ENCODE data around the gene NUMA1.

Gene NUMA1

DNA sequence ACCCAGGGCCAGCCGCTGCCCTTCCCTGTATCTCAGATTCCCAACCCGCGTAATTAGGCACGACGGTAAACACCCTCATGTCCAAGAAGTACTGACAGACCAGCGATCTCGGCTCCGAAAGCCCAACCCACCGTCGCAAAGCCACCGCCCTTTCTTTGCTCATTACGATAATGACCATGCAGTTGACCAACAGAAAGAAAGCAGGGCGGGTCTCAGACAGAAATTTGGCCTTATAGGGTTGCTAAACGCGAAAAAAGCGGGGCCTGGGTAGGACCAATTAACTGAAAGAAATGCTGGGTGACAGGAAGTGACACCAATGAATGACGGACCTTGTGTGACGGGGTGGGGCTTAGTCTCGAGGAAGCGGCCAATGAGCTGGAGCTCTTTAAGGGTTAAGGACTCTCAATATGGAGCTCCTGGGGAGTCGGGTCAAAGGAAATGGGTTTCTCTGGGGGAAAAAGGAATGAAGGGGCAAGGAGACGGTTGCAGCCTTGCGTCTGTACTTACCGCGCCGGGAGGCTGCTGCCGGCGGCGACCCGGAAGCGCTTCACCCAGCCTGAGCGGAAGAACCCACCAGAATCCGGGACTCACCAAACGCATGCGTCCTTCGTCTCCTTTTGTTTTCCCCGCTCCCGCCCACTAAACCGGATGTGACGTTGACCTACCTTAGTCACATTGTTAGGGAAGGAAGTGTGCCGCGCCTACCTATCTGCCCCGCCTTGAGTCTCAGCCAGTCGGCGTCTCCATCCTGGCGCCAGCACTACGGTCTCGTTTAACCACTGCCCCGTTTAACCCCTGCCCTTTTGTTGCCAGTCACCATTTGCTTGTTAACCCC is 32.0 kb upstream of the NUMA1 start, which contains the start of gene ANAPC15:
TSS of gene ANAPC15 (minus strand) at position 553 of the 835 bp plus-strand sequence. CDS start 1,419 bp downstream, outside the sequence.
- DNase-seq, result peak; percentile 97
- H3K27ac Mint-ChIP-seq, result peak within 1 kb of the TSS; percentile 100
- H3K4me3 Mint-ChIP-seq, result peak within 1 kb of the TSS; percentile 98
- no peaks in the 10 kb centered on the region for H3K27me3 Mint-ChIP-seq
- H3K36me3 Mint-ChIP-seq (ENCODE audit: low read depth), result peaks cover 42% of the 10 kb centered on the region
- no peaks in the 10 kb centered on the region for H3K9me3 Mint-ChIP-seq
- H3K4me1 Mint-ChIP-seq (ENCODE audit: low read depth), result peaks cover 21% of the 10 kb centered on the region

DNA sequence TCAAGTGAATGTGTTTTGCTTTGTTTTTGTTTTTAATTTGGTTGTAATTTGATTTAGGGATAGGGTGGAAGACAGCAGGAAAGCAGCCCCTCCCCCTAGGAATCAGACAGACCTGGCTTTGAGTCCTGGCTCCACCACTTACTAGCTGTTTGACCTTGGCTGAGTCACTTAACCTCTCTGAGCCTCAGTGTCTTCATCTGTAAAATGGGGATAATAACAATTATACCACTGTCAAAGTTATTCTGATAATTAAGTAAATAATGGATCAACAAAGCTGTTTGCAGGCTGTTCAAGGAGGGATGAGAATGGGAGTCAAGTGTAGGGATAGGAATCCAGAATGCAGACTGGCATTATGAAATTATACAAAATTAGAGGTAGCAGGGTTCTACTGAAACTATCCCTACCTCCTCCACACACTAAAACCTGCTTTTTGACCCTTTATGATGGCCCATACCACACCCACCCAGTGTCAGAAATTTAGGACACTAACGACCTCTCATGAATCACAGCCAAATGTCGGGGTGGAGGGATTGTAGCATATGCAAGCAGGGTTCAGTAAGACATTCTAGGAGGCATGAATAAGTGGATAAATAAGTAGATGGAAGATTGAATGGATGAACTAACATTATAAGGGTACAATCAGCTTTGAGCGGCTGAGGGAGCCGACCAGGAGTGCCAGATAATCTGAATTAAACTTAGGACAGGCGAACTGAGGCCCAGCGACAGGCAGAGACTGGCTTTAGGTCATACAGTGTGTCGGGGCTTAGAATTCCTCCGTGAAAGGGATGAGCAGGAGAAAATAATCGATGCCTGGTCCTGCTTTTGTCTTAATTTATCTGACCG is 31.2 kb upstream of the NUMA1 start:
- no peaks in the 10 kb centered on the region for H3K27me3 Mint-ChIP-seq

DNA sequence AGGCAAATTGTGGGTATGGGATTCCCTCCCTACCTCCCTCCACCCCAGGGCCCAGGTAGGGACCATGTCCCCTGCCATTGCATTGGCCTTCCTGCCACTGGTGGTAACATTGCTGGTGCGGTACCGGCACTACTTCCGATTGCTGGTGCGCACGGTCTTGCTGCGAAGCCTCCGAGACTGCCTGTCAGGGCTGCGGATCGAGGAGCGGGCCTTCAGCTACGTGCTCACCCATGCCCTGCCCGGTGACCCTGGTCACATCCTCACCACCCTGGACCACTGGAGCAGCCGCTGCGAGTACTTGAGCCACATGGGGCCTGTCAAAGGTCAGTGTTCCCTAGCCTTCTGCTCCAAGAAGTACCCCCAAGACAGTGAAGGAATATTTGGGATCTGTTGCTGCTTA is 25.5 kb upstream of the NUMA1 start, which contains the start of gene TOMT:
TSS of gene TOMT (plus strand) at position 37 of the 400 bp plus-strand sequence. CDS start at position 65, 28 bp downstream.
- Mint-ChIP-seq H3K9me3 (no peaks in the 10 kb centered on the region), H3K4me3 (no peak within 1 kb of the TSS), H3K4me1 (ENCODE audit: low read depth) (peaks cover 28% of the 10 kb centered on the region), H3K27me3 (no peaks in the 10 kb centered on the region), H3K36me3 (ENCODE audit: low read depth) (peaks cover 63% of the 10 kb centered on the region), H3K27ac (peak within 1 kb of the TSS; percentile 39)
- no peak for DNase-seq

More for the DNA sequence above, 31.2 kb upstream of the NUMA1 start:
- H3K9me3 Mint-ChIP-seq, result no peaks in the 10 kb centered on the region
- no peak for DNase-seq
- peak overlapping the region; percentile 100 for H3K27ac Mint-ChIP-seq
- H3K36me3 Mint-ChIP-seq (ENCODE audit: low read depth), result peaks cover 47% of the 10 kb centered on the region
- H3K4me1 Mint-ChIP-seq (ENCODE audit: low read depth), result peaks cover 21% of the 10 kb centered on the region
- H3K4me3 Mint-ChIP-seq, result peak overlapping the region; percentile 98

DNA sequence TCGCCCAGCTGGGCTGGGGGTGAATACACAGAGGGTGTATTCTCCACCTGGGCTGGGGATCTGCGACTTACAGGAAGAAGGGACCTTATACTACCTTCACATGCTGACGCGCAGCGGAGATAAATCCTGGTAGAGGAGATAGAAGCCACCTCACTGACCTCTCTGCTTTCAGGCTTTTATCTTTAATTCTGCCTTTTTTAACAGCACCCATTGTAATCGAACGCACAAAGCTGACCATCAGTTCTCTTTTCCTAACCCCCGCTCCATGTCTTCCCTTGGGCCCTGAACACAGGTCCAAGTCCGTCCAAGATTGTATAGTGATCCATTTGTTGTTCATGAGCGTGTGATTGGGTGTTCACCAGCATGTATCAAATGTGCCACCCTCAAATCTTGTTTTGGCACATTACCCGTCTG is 23.4 kb upstream of the NUMA1 start:
- peak overlapping the region; percentile 96 for H3K27ac Mint-ChIP-seq
- no peaks in the 10 kb centered on the region for H3K27me3 Mint-ChIP-seq
- H3K4me3 Mint-ChIP-seq, result peak overlapping the region; percentile 95
- DNase-seq, result no peak
- no peaks in the 10 kb centered on the region for H3K9me3 Mint-ChIP-seq
- H3K4me1 Mint-ChIP-seq (ENCODE audit: low read depth), result peaks cover 37% of the 10 kb centered on the region
- H3K36me3 Mint-ChIP-seq (ENCODE audit: low read depth), result peaks cover 65% of the 10 kb centered on the region

DNA sequence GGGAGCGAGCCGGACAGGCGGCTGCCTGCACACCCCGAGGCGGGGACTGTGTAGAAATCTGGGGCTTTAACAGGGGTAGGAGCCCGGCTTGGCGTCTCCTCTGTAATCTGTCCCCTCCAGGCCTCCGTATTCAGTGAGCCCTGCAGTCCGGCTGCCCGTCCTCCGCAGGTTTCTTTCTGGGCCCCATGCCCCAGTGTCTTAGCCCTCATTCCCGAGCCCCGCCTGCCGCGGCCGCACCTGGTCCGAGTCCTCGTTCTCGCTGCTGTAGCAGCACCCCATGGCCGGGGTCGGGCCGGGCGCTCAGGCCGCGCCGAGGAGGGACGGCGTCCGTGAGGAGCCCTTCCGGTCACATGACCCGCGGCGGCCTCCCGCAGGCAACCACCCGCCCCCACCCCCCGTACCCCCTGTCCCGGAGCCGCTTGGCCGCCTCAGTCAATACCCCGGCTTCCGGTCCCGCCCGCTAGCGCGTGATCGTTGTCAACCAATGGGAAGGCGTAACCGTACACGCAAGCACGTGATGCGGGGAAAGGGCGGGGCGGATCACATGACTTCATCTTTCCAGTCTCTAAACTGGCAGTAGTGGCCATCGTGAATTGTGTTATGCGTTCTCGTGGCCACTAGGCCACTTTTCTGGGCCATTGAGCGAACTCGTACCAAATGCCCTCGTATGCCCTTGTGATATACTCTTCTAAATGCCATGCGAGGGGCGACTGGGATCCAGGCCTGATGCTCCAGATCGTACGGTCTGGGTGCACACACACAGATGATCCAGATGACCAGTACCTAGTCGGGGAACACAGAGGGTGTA is 22.8 kb upstream of the NUMA1 start, which contains the start of gene LAMTOR1:
TSS of gene LAMTOR1 (minus strand) at position 352 of the 808 bp plus-strand sequence. CDS start at position 279, 73 bp downstream.
- peak within 1 kb of the TSS; percentile 96 for H3K27ac Mint-ChIP-seq
- peaks cover 66% of the 10 kb centered on the region for H3K36me3 Mint-ChIP-seq (ENCODE audit: low read depth)
- H3K27me3 Mint-ChIP-seq, result no peaks in the 10 kb centered on the region
- H3K4me1 Mint-ChIP-seq (ENCODE audit: low read depth), result peaks cover 37% of the 10 kb centered on the region
- H3K4me3 Mint-ChIP-seq, result peak within 1 kb of the TSS; percentile 95
- H3K9me3 Mint-ChIP-seq, result no peaks in the 10 kb centered on the region
- DNase-seq, result peak; percentile 98

DNA sequence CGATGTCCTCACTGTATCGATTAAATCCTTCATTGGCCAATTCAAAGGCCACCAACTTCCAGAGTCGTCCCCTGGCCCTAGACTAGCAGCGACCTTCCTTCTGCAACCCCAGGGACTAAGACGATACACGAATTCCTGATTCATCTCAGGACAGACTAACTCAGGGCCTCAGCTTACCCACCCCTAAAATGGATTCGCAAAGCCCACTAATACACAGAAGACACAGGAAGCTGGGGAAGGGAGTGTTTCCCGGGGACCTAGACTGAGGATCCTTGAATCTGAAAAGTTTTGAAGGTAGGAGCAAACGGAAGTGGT is 22.2 kb upstream of the NUMA1 start:
- Mint-ChIP-seq H3K27ac (peak overlapping the region; percentile 96), H3K36me3 (ENCODE audit: low read depth) (peaks cover 66% of the 10 kb centered on the region), H3K4me1 (ENCODE audit: low read depth) (peaks cover 37% of the 10 kb centered on the region), H3K27me3 (no peaks in the 10 kb centered on the region), H3K4me3 (peak overlapping the region; percentile 95), H3K9me3 (no peaks in the 10 kb centered on the region)
- DNase-seq, result no peak

DNA sequence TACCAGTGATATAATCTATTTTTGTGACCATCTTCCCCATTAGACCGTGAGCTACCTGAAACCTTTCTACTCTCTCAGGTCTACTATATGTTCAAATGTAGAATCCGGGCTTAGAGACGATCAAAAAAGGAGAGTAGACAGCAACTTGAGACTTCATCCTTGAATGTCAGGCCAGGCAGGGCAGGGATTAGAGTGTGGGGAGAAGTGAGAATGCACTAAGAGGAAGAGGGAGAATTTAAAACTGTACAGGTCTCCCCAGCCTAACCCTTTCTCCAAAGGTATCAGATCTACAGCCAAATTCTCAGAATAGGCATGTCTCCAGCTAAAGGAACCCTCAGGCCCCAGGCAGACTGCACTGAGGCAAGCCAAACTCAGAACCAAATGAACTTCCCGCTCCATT is 21.8 kb upstream of the NUMA1 start:
- Mint-ChIP-seq H3K36me3 (ENCODE audit: low read depth) (peaks cover 66% of the 10 kb centered on the region), H3K4me1 (ENCODE audit: low read depth) (peaks cover 37% of the 10 kb centered on the region), H3K27ac (peak overlapping the region; percentile 96), H3K4me3 (peak overlapping the region; percentile 95), H3K27me3 (no peaks in the 10 kb centered on the region), H3K9me3 (no peaks in the 10 kb centered on the region)
- no peak for DNase-seq

DNA sequence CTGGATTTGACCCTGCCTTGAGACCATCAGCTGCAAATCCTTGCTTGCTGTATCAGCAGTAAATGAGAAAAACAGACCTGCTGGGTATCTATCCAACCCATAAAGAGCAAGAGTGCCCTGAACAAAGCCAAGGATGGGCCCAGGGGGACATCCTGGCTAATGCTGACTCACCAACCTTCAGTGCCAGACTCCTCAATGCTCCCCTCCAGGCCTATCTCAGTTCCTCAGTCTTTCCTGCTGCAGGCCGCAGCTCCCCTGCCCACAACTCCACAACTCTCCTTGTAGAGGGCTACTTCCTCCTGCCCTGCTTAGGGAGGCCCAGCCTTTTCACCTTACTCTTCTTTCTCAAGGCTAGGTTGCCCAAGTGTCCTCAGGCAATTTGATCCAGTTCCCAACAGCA is 20.1 kb upstream of the NUMA1 start:
- Mint-ChIP-seq H3K27me3 (no peaks in the 10 kb centered on the region), H3K36me3 (ENCODE audit: low read depth) (peaks cover 74% of the 10 kb centered on the region), H3K4me1 (ENCODE audit: low read depth) (peaks cover 37% of the 10 kb centered on the region), H3K27ac (peak overlapping the region; percentile 96), H3K4me3 (no peak overlapping the region), H3K9me3 (no peaks in the 10 kb centered on the region)
- DNase-seq, result no peak

DNA sequence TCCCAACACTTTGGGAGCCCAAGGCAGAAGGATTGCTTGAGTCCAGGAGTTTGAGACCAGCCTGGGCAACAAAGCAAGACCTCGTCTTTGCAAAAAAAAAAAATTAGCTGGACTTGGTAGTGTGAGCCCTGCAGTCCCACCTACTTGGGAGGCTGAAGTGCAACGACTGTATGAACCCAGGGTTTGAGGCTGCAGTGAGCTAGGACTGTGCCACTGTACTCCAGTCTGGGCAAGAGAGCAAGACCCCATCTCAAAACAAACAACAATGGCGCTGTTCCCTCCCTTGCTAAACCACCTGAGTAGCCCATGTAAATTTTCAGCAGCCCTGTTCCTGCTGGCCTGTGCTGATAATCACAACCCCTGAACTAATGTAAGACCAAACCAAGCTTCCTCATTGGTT is 19.7 kb upstream of the NUMA1 start:
- Mint-ChIP-seq H3K27me3 (no peaks in the 10 kb centered on the region), H3K27ac (peak overlapping the region; percentile 96), H3K9me3 (no peaks in the 10 kb centered on the region), H3K36me3 (ENCODE audit: low read depth) (peaks cover 78% of the 10 kb centered on the region), H3K4me1 (ENCODE audit: low read depth) (peaks cover 37% of the 10 kb centered on the region), H3K4me3 (no peak overlapping the region)
- DNase-seq, result no peak

DNA sequence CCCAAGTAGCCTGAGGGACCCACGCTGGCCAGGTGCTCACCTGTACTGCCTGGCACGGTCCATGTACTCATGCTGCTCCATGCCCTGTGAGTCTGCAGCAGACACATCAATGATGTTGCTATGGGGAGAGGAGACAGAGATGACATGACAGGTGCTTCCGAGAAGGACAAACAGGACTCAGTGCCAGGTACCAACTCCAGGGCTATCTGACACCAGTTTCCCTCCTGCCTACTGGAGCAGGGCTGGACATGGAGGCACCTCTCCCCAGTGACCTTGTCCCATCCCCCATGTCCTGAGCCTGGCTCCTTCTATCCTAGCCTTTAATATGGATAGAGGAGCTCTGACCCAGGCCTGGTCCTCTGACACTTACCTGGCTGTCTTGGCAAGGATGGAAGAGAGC is 18.4 kb upstream of the NUMA1 start:
- peaks cover 87% of the 10 kb centered on the region for H3K36me3 Mint-ChIP-seq (ENCODE audit: low read depth)
- no peak overlapping the region for H3K4me3 Mint-ChIP-seq
- no peaks in the 10 kb centered on the region for H3K27me3 Mint-ChIP-seq
- DNase-seq, result no peak
- peak overlapping the region; percentile 34 for H3K27ac Mint-ChIP-seq
- no peaks in the 10 kb centered on the region for H3K9me3 Mint-ChIP-seq
- H3K4me1 Mint-ChIP-seq (ENCODE audit: low read depth), result peaks cover 31% of the 10 kb centered on the region

DNA sequence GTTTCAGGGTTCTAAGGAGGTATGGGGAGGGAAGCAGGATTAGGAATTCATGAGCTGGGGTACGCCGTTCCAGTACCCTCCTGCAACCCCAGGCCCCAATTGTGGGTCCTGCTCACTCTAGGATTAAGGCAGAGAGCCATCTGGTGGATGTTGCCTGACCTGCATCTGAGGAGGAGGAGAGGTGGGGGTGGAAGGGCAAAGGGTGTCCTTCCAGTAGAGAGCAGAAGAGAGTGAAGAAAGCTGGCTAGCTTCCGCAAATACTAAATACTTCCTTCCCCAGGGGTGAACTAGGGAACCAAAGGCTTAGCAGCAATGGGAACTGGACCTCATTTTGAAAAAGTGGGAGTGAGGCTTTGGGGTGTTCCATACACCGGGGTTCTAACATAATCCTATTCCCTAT is 10.9 kb upstream of the NUMA1 start:
- DNase-seq, result peak; percentile 73
- H3K4me3 Mint-ChIP-seq, result no peak overlapping the region
- peak overlapping the region; percentile 53 for H3K27ac Mint-ChIP-seq
- peaks cover 44% of the 10 kb centered on the region for H3K36me3 Mint-ChIP-seq (ENCODE audit: low read depth)
- peaks cover 16% of the 10 kb centered on the region for H3K4me1 Mint-ChIP-seq (ENCODE audit: low read depth)
- no peaks in the 10 kb centered on the region for H3K27me3 Mint-ChIP-seq
- H3K9me3 Mint-ChIP-seq, result no peaks in the 10 kb centered on the region

DNA sequence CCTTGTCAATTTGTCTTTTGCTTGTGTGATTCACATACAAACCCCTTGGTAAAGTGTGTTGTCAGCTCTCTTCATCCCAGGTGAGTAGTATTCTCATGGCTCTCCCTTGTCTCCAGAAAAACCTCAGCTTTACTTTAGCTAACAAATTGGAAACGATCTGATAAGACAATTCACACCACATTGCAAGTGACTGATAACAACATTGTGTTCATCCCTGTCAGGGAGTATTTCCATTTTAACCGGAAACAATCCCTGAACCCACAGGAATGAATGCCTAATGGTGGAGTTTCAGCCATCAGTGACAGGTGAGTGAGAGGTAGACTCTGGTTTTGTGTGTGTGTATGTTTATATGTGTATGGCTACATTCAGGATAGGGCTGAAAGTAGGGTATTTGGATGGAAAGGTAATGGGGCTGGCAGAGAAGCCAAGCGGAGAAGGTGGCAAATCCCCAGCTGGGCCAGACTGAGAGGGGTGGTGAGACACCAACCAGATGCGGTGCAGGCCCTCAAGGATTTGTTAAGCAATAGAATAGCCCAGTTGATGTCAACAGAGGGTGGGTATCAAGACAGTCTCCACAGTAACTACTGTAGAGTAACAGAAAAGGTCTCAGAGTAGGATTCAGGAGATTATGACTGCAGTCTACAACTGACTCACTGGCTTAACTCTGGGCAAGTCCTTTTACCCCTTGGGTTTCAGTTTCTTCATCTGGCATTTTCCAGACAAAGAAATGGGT is 7.9 kb upstream of the NUMA1 start:
- peaks cover 20% of the 10 kb centered on the region for H3K4me1 Mint-ChIP-seq (ENCODE audit: low read depth)
- no peak for DNase-seq
- peak overlapping the region; percentile 19 for H3K27ac Mint-ChIP-seq
- H3K27me3 Mint-ChIP-seq, result no peaks in the 10 kb centered on the region
- no peaks in the 10 kb centered on the region for H3K9me3 Mint-ChIP-seq
- peaks cover 24% of the 10 kb centered on the region for H3K36me3 Mint-ChIP-seq (ENCODE audit: low read depth)
- no peak overlapping the region for H3K4me3 Mint-ChIP-seq

DNA sequence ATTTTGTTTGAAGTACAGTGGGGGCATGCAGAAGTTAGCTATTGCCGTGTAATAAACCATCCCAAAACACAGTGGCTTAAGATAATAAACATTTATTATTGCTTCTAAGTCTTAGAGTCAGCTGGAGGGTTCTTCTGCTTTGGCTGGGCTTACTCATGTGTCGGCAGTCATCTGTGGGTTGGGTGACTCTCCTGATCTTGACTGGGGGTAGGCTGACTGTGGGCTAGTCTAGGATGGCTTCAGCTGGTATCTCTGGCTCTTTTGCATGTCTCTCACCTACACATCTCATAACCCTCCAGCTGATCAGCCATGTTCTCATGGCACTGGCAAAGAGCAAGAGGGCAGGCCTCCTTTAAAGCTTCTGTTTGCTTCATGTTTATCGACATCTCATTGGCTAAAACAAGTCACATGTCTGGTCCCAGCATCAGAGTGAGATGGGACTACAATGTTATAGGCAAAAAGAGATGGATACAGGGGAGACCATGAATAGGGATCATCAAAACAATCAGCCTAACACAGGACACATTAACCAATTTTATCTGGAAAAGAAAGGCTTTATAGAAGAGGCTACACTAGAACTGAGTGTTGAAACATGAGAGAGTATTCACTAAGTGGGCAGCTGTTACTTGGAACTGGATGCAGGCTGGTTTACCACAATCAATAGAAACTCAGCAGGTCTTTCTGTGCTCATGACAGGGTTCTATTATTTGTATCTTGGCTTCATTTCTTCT is 5.4 kb upstream of the NUMA1 start:
- no peak for DNase-seq
- peaks cover 27% of the 10 kb centered on the region for H3K4me1 Mint-ChIP-seq (ENCODE audit: low read depth)
- no peaks in the 10 kb centered on the region for H3K27me3 Mint-ChIP-seq
- H3K9me3 Mint-ChIP-seq, result no peaks in the 10 kb centered on the region
- H3K4me3 Mint-ChIP-seq, result no peak overlapping the region
- peaks cover 22% of the 10 kb centered on the region for H3K36me3 Mint-ChIP-seq (ENCODE audit: low read depth)
- peak overlapping the region; percentile 8 for H3K27ac Mint-ChIP-seq

Data from activated T-cell treated with anti-CD3 and anti-CD28 coated beads, Interleukin-2, amount 50 U/mL, for 24 hours (primary cell).